ENCODE results near the gene TNXB. TPM values are rescaled to one million over a fixed set of nuclear protein-coding genes. Genes with fewer than 3 reads are reported as not detected.
A peak's percentile ranks its signal among the peaks of the same experiment; 100 is the strongest.

The TNXB gene
- total and polyA plus RNA-seq, 2 experiments from 2014 or later = 2.0 to 6.0 TPM

GRCh38 chr6:32148289-32149091 lies 39.4 kb upstream of the TNXB start:
- Histone ChIP-seq H3F3A (replicated peaks; ENCODE audit: low read depth) (peaks cover 9% of the 10 kb centered on the region), H3K4me2 (peak overlapping the region; percentile 97), H4K20me1 (replicated peaks; ENCODE audit: insufficient read depth) (0 out of 2 replicates have a peak, but pooled peaks cover 5% of the 10 kb centered on the region), H3K27me3 (ENCODE audit: insufficient read depth) (peaks cover 44% of the 10 kb centered on the region), H3K9me2 (ENCODE audit: insufficient read depth) (no peaks in the 10 kb centered on the region; the same call in 1 of the 2 replicates), H2AFZ (peak overlapping the region; percentile 92), H3K4me3 (peak overlapping the region; percentile 100), H3K36me3 (ENCODE audit: insufficient read depth) (no peaks in the 10 kb centered on the region), H3K79me2 (replicated peaks; ENCODE audit: insufficient read depth) (no peaks in the 10 kb centered on the region), H3K27ac (ENCODE audit: low read depth) (peak overlapping the region; percentile 36; the same call in 1 of the 2 replicates), H3K4me1 (ENCODE audit: insufficient read depth) (peaks cover 41% of the 10 kb centered on the region)
- H3K36me3 Mint-ChIP-seq (ENCODE audit: low read depth) = no peaks in the 10 kb centered on the region
- peak; percentile 96 for DNase-seq (ENCODE audit: low spot score)
- no peaks in the 10 kb centered on the region; the same call in 2 of the 3 replicates for H3K9me3 Mint-ChIP-seq
- H3K27me3 Mint-ChIP-seq (ENCODE audit: insufficient read depth, low read depth, poor library complexity) = peaks cover 39% of the 10 kb centered on the region
- H3K4me1 Mint-ChIP-seq = peaks cover 57% of the 10 kb centered on the region
- ATAC-seq = peak; percentile 61
- H3K27ac Mint-ChIP-seq = peak overlapping the region; percentile 48
- TF ChIP-seq ZNF462 (CRISPR knock-in tag; IDR thresholded peaks at IDR 0.05) (no peak), EZH2phosphoT487 (IDR thresholded peaks at IDR 0.05; ENCODE audit: unreplicated experiment) (no peak), NANOG (IDR thresholded peaks at IDR 0.05; ENCODE audit: borderline replicate concordance) (no peak), CTCF (conservative IDR thresholded peaks at IDR 0.05; ENCODE audit: low read depth in 2 of 2) (peak; percentile 71), POLR2AphosphoS5 (IDR thresholded peaks at IDR 0.05; ENCODE audit: low read depth) (peak; percentile 61), ETS1 (IDR thresholded peaks at IDR 0.05) (0 out of 2 replicates have a peak, but pooled peaks have one; percentile 21), JUNB (IDR thresholded peaks at IDR 0.05; ENCODE audit: unreplicated experiment) (no peak), EZH2 (IDR thresholded peaks at IDR 0.05; ENCODE audit: low read depth, unreplicated experiment) (peak; percentile 35)
- peak overlapping the region; percentile 92 for H3K4me3 Mint-ChIP-seq
